HEK293 (cell line): ENCODE results near the gene VRK2.

ENCODE experiments used
- CTCF ChIA-PET: fragments of 350-600 bp; formaldehyde crosslinking; extraction: SDS; loops from one replicate; lab custom pipeline; 2021; ENCODE audit warnings: antibody characterized with exemption; lab: Yijun Ruan, JAX
- POLR2A ChIA-PET: fragments of 300-600 bp; formaldehyde crosslinking; extraction: SDS; loops from one replicate; lab custom pipeline; 2020; ENCODE audit warnings: antibody characterized with exemption, inconsistent platforms; lab: Yijun Ruan, JAX
- H3K27ac ChIP-seq: fragments of 200-500 bp; sonication (Bioruptor generic); 2 replicates; pipeline ENCODE4 v1.5.1; 2014; ENCODE audit warnings: low read depth, low read length, control low read depth, inconsistent platforms; ENCODE audit errors: extremely low read depth
- H3K36me3 ChIP-seq, 2 experiments: fragments of 200-500 bp in 1 of 2; sonication (Bioruptor generic) in 1 of 2; 1 replicate in 1 of 2; 2 replicates in 1 of 2; pipeline ENCODE4 v1.5.1; 2014 to 2017; ENCODE audit warnings: inconsistent platforms in 2 of 2, low read length in 2 of 2; ENCODE audit not compliant: control insufficient read depth in 2 of 2, insufficient read depth in 1 of 2
- H3K4me1 ChIP-seq: fragments of 200-500 bp; sonication (Bioruptor generic); 2 replicates; pipeline ENCODE4 v1.5.1; 2014; ENCODE audit warnings: mild to moderate bottlenecking, low read length, inconsistent platforms; ENCODE audit not compliant: control insufficient read depth, insufficient read depth
- H3K4me3 ChIP-seq: 2 replicates; pipeline ENCODE4 v1.5.1; 2011; ENCODE audit warnings: low read depth, mild to moderate bottlenecking, control low read depth, low read length, moderate library complexity
- H3K9me3 ChIP-seq: fragments of 200-500 bp; sonication (Bioruptor generic); 2 replicates; pipeline ENCODE4 v1.5.1; 2014; ENCODE audit warnings: low read depth, low read length, inconsistent platforms; ENCODE audit not compliant: control insufficient read depth, insufficient read depth
- EGR2 ChIP-seq: fragments of 450-650 bp; formaldehyde crosslinking; IDR thresholded peaks from 2 replicates; pipeline ENCODE4 v1.5.1; 2016; ENCODE audit warnings: low read depth, missing biosample characterization, missing genetic modification characterization
- HOXD13 ChIP-seq: sonication (generic); formaldehyde crosslinking; IDR thresholded peaks from 2 replicates; pipeline ENCODE4 v1.8.0; 2022; ENCODE audit warnings: missing genetic modification reagents, borderline replicate concordance
- MZF1 ChIP-seq: fragments of 450-650 bp; formaldehyde crosslinking; IDR thresholded peaks from 2 replicates; pipeline ENCODE4 v1.5.1; 2017; ENCODE audit warnings: missing biosample characterization, missing genetic modification characterization, borderline replicate concordance
- SCRT2 ChIP-seq: fragments of 450-650 bp; formaldehyde crosslinking; IDR thresholded peaks from 2 replicates; pipeline ENCODE4 v1.5.1; 2016; ENCODE audit warnings: missing biosample characterization, missing genetic modification characterization
- ZNF112 ChIP-seq: fragments of 450-650 bp; formaldehyde crosslinking; IDR thresholded peaks from 2 replicates; pipeline ENCODE4 v1.5.0; 2017; ENCODE audit warnings: missing biosample characterization, missing genetic modification characterization
- ZNF121 ChIP-seq: fragments of 450-650 bp; formaldehyde crosslinking; IDR thresholded peaks from 2 replicates; pipeline ENCODE4 v1.5.1; 2016; ENCODE audit warnings: missing biosample characterization, missing genetic modification characterization
- ZNF132 ChIP-seq: fragments of 450-650 bp; formaldehyde crosslinking; IDR thresholded peaks from 2 replicates; pipeline ENCODE4 v1.5.1; 2017; ENCODE audit warnings: missing biosample characterization, missing genetic modification characterization, borderline replicate concordance
- ZNF175 ChIP-seq: fragments of 450-650 bp; formaldehyde crosslinking; IDR thresholded peaks from 2 replicates; pipeline ENCODE4 v1.5.1; 2016; ENCODE audit warnings: missing biosample characterization, missing genetic modification characterization
- ZNF214 ChIP-seq: fragments of 450-650 bp; formaldehyde crosslinking; IDR thresholded peaks from 2 replicates; pipeline ENCODE4 v1.5.1; 2017; ENCODE audit warnings: missing biosample characterization, mild to moderate bottlenecking, missing genetic modification characterization, borderline replicate concordance
- ZNF266 ChIP-seq: fragments of 450-650 bp; formaldehyde crosslinking; IDR thresholded peaks from 2 replicates; pipeline ENCODE4 v1.5.1; 2016; ENCODE audit warnings: missing biosample characterization, missing genetic modification characterization, low read depth
- ZNF302 ChIP-seq: fragments of 450-650 bp; formaldehyde crosslinking; IDR thresholded peaks from 2 replicates; pipeline ENCODE4 v1.5.1; 2016; ENCODE audit warnings: missing biosample characterization, missing genetic modification characterization, low read depth
- ZNF341 ChIP-seq: fragments of 450-650 bp; formaldehyde crosslinking; IDR thresholded peaks from 2 replicates; pipeline ENCODE4; 2016; ENCODE audit warnings: low read depth, missing biosample characterization, missing genetic modification characterization
- ZNF391 ChIP-seq: fragments of 450-650 bp; formaldehyde crosslinking; IDR thresholded peaks from 2 replicates; pipeline ENCODE4 v1.5.1; 2016; ENCODE audit warnings: low read depth, missing biosample characterization, missing genetic modification characterization, borderline replicate concordance
- ZNF510 ChIP-seq: fragments of 450-650 bp; formaldehyde crosslinking; IDR thresholded peaks from 2 replicates; pipeline ENCODE4 v1.5.1; 2018; ENCODE audit warnings: mild to moderate bottlenecking, missing genetic modification characterization, missing biosample characterization; ENCODE audit not compliant: insufficient replicate concordance
- ZNF514 ChIP-seq: fragments of 450-650 bp; formaldehyde crosslinking; IDR thresholded peaks from 2 replicates; pipeline ENCODE4 v1.5.1; 2016; ENCODE audit warnings: missing biosample characterization, missing genetic modification characterization
- ZNF555 ChIP-seq: fragments of 450-650 bp; formaldehyde crosslinking; conservative IDR thresholded peaks from 2 replicates; pipeline ENCODE4 v1.5.1; 2017; ENCODE audit warnings: missing biosample characterization, mild to moderate bottlenecking, missing genetic modification characterization, inconsistent platforms
- ZNF560 ChIP-seq: fragments of 450-650 bp; formaldehyde crosslinking; IDR thresholded peaks from 2 replicates; pipeline ENCODE4 v1.5.1; 2017; ENCODE audit warnings: missing biosample characterization, missing genetic modification characterization, borderline replicate concordance
- ZXDB ChIP-seq: fragments of 450-650 bp; formaldehyde crosslinking; IDR thresholded peaks from 2 replicates; pipeline ENCODE4 v1.5.1; 2016; ENCODE audit warnings: missing biosample characterization, missing genetic modification characterization
- TF ChIP-seq, protein P1 (sequence below): fragments of 450-650 bp; formaldehyde crosslinking; IDR thresholded peaks from 2 replicates; pipeline ENCODE4 v1.5.1; 2016; ENCODE audit warnings: missing biosample characterization, missing genetic modification characterization
- TF ChIP-seq, protein P2 (sequence below): fragments of 450-650 bp; formaldehyde crosslinking; IDR thresholded peaks from 2 replicates; pipeline ENCODE4 v1.5.1; 2016; ENCODE audit warnings: missing biosample characterization, missing genetic modification characterization
- TF ChIP-seq, protein P3 (sequence below): fragments of 450-650 bp; formaldehyde crosslinking; conservative IDR thresholded peaks from 2 replicates; pipeline ENCODE4 v1.5.1; 2016; ENCODE audit warnings: low read depth, missing biosample characterization, missing genetic modification characterization
- TF ChIP-seq, protein P4 (sequence below): fragments of 450-650 bp; formaldehyde crosslinking; IDR thresholded peaks from 2 replicates; pipeline ENCODE4 v1.5.1; 2016; ENCODE audit warnings: missing biosample characterization, missing genetic modification characterization
- TF ChIP-seq, protein P5 (sequence below): fragments of 450-650 bp; IDR thresholded peaks from 2 replicates; pipeline ENCODE4 v1.5.1; 2018; ENCODE audit warnings: missing biosample characterization, mild to moderate bottlenecking, missing genetic modification characterization
- TF ChIP-seq, protein P6 (sequence below): fragments of 450-650 bp; formaldehyde crosslinking; IDR thresholded peaks from 2 replicates; pipeline ENCODE4 v1.5.1; 2016; ENCODE audit warnings: missing biosample characterization, missing genetic modification characterization

VRK2 gene

DNA sequence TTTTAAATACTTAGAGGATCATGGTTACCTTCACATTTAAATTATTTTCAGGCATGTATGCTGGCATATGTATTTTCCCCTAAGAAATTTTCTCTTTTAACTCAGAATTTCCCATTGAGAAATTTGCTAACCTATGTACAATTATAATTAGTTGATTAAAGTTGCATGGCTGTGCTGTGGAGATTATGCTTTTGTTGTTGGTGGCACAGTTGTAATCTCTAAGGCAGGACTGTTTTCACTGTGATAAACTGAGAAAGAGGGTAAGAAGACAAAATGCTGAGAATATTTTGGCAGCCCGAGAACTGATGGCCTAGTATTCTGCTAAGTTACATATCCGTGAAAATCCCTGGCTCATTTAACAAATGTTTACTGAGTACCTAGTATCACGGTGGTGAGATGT lies 1.4 kb downstream of the VRK2 start:
- peaks cover 4% of the 10 kb centered on the region; the same call in 1 of the 2 replicates for H3K4me1 ChIP-seq
- POLR2A ChIA-PET: no interaction called here
- H3K27ac ChIP-seq: no peak overlapping the region
- peak overlapping the region; percentile 76; the same call in 1 of the 2 replicates for H3K4me3 ChIP-seq
- CTCF ChIA-PET: no interaction called here
- no peaks in the 10 kb centered on the region for H3K9me3 ChIP-seq
- no peak for TF ChIP-seq EGR2 (tag by site-specific recombination)
- TF ChIP-seq, protein P1, sequence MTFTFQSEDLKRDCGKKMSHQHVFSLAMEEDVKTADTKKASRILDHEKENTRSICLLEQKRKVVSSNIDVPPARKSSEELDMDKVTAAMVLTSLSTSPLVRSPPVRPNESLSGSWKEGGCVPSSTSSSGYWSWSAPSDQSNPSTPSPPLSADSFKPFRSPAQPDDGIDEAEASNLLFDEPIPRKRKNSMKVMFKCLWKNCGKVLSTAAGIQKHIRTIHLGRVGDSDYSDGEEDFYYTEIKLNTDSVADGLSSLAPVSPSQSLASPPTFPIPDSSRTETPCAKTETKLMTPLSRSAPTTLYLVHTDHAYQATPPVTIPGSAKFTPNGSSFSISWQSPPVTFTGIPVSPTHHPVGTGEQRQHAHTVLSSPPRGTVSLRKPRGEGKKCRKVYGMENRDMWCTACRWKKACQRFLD: no peak
- TF ChIP-seq ZNF121 (tag by site-specific recombination): no peak
- no peak for TF ChIP-seq SCRT2 (tag by site-specific recombination)
- TF ChIP-seq, protein P2, sequence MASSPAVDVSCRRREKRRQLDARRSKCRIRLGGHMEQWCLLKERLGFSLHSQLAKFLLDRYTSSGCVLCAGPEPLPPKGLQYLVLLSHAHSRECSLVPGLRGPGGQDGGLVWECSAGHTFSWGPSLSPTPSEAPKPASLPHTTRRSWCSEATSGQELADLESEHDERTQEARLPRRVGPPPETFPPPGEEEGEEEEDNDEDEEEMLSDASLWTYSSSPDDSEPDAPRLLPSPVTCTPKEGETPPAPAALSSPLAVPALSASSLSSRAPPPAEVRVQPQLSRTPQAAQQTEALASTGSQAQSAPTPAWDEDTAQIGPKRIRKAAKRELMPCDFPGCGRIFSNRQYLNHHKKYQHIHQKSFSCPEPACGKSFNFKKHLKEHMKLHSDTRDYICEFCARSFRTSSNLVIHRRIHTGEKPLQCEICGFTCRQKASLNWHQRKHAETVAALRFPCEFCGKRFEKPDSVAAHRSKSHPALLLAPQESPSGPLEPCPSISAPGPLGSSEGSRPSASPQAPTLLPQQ (tag by site-specific recombination): no peak
- TF ChIP-seq ZNF175: no peak
- TF ChIP-seq, protein P3, sequence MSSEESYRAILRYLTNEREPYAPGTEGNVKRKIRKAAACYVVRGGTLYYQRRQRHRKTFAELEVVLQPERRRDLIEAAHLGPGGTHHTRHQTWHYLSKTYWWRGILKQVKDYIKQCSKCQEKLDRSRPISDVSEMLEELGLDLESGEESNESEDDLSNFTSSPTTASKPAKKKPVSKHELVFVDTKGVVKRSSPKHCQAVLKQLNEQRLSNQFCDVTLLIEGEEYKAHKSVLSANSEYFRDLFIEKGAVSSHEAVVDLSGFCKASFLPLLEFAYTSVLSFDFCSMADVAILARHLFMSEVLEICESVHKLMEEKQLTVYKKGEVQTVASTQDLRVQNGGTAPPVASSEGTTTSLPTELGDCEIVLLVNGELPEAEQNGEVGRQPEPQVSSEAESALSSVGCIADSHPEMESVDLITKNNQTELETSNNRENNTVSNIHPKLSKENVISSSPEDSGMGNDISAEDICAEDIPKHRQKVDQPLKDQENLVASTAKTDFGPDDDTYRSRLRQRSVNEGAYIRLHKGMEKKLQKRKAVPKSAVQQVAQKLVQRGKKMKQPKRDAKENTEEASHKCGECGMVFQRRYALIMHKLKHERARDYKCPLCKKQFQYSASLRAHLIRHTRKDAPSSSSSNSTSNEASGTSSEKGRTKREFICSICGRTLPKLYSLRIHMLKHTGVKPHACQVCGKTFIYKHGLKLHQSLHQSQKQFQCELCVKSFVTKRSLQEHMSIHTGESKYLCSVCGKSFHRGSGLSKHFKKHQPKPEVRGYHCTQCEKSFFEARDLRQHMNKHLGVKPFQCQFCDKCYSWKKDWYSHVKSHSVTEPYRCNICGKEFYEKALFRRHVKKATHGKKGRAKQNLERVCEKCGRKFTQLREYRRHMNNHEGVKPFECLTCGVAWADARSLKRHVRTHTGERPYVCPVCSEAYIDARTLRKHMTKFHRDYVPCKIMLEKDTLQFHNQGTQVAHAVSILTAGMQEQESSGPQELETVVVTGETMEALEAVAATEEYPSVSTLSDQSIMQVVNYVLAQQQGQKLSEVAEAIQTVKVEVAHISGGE (tag by site-specific recombination): no peak
- no peak for TF ChIP-seq ZNF555
- no peak for TF ChIP-seq ZNF341 (tag by site-specific recombination)
- no peak for TF ChIP-seq ZNF302 (tag by site-specific recombination)
- TF ChIP-seq ZXDB: no peak
- TF ChIP-seq, all 188 proteins: peak for 0
- peaks cover 0 to 11% of the 10 kb centered on the region in 2 experiments; a peak in 1 of 3 replicates for H3K36me3 ChIP-seq

GRCh38 chr2:58051445-58051844 lies 4.8 kb downstream of the VRK2 start:
- Histone ChIP-seq H3K27ac (no peak overlapping the region), H3K36me3 (peaks cover 0 to 11% of the 10 kb centered on the region in 2 experiments; a peak in 1 of 3 replicates), H3K4me3 (no peak overlapping the region), H3K4me1 (peaks cover 3% of the 10 kb centered on the region; the same call in 1 of the 2 replicates), H3K9me3 (no peaks in the 10 kb centered on the region)
- TF ChIP-seq ZNF510 (tag by site-specific recombination) (no peak), HOXD13 (CRISPR knock-in tag) (no peak), MZF1 (no peak), ZNF132 (tag by site-specific recombination) (no peak), ZNF391 (tag by site-specific recombination) (no peak), ZNF214 (tag by site-specific recombination) (no peak), ZNF266 (tag by site-specific recombination) (no peak), ZNF560 (tag by site-specific recombination) (no peak), EGR2 (tag by site-specific recombination) (no peak), ZNF112 (tag by site-specific recombination) (no peak), ZNF514 (tag by site-specific recombination) (no peak)
- TF ChIP-seq, protein P4, sequence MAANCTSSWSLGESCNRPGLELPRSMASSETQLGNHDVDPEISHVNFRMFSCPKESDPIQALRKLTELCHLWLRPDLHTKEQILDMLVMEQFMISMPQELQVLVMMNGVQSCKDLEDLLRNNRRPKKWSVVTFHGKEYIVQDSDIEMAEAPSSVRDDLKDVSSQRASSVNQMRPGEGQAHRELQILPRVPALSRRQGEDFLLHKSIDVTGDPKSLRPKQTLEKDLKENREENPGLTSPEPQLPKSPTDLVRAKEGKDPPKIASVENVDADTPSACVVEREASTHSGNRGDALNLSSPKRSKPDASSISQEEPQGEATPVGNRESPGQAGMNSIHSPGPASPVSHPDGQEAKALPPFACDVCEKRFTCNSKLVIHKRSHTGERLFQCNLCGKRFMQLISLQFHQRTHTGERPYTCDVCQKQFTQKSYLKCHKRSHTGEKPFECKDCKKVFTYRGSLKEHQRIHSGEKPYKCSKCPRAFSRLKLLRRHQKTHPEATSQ (tag by site-specific recombination): no peak
- TF ChIP-seq, protein P5, sequence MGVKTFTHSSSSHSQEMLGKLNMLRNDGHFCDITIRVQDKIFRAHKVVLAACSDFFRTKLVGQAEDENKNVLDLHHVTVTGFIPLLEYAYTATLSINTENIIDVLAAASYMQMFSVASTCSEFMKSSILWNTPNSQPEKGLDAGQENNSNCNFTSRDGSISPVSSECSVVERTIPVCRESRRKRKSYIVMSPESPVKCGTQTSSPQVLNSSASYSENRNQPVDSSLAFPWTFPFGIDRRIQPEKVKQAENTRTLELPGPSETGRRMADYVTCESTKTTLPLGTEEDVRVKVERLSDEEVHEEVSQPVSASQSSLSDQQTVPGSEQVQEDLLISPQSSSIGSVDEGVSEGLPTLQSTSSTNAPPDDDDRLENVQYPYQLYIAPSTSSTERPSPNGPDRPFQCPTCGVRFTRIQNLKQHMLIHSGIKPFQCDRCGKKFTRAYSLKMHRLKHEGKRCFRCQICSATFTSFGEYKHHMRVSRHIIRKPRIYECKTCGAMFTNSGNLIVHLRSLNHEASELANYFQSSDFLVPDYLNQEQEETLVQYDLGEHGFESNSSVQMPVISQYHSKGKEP: no peak
- TF ChIP-seq, protein P6, sequence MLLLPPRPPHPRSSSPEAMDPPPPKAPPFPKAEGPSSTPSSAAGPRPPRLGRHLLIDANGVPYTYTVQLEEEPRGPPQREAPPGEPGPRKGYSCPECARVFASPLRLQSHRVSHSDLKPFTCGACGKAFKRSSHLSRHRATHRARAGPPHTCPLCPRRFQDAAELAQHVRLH (tag by site-specific recombination): no peak
- ChIA-PET CTCF (interaction anchor here (0.5 to 0.7 kb wide), 2 partner anchors 55 to 300 kb away, joined by 3 read pairs; no protein-coding TSS in a partner anchor), POLR2A (no interaction called here)
